DND-41 (cell line): ENCODE measurements around the gene ARRDC4.
"Not testable (repeated sequence)": the region's sequence is repeated elsewhere in the genome, so short reads cannot be mapped to it uniquely, and the experiment has no call there.

Source experiments
- ATAC-seq: fragments of 200-7000 bp; cut with Tn5 transposase; 3 replicates; pipeline ENCODE4 v1.9.1; 2021; ENCODE audit warnings: low read depth; ENCODE audit not compliant: insufficient read depth
- DNase-seq: peaks from one replicate; pipeline ENCODE4 v3.0.0-alpha.2; 2020
- H2AFZ ChIP-seq: 2 replicates; pipeline ENCODE4 v1.6.0; 2012; ENCODE audit warnings: low read depth, low read length
- H3K27ac ChIP-seq: 2 replicates; pipeline ENCODE4 v1.5.1; 2012; ENCODE audit warnings: low read length, inconsistent platforms
- H3K27me3 ChIP-seq: fragments of 200-600 bp; sonication (generic); 2 replicates; pipeline ENCODE4 v1.6.0; 2012; ENCODE audit warnings: low read length, mild to moderate bottlenecking, inconsistent platforms; ENCODE audit not compliant: insufficient read depth, poor library complexity
- H3K36me3 ChIP-seq: 2 replicates; pipeline ENCODE4 v1.5.1; 2012; ENCODE audit warnings: low read length, inconsistent platforms; ENCODE audit not compliant: insufficient read depth
- H3K4me1 ChIP-seq: 2 replicates; pipeline ENCODE4 v1.5.1; 2012; ENCODE audit warnings: mild to moderate bottlenecking, low read length; ENCODE audit not compliant: insufficient read depth
- H3K4me2 ChIP-seq: 2 replicates; pipeline ENCODE4 v1.6.0; 2012; ENCODE audit warnings: mild to moderate bottlenecking, moderate library complexity, low read length, inconsistent platforms; ENCODE audit not compliant: insufficient read depth
- H3K4me3 ChIP-seq, 2 experiments: fragments of 200-600 bp in 1 of 2; shearing (Covaris generic) in 1 of 2; 2 replicates each; pipeline ENCODE4 v1.5.1; 2012 to 2016; ENCODE audit warnings: inconsistent platforms in 2 of 2, low read length in 2 of 2, mild to moderate bottlenecking in 2 of 2, low read depth in 1 of 2, moderate library complexity in 1 of 2
- H3K79me2 ChIP-seq: 2 replicates; pipeline ENCODE4 v1.6.0; 2012; ENCODE audit warnings: low read length, inconsistent platforms; ENCODE audit not compliant: insufficient read depth
- H3K9ac ChIP-seq: 2 replicates; pipeline ENCODE4 v1.6.0; 2012; ENCODE audit warnings: low read depth, mild to moderate bottlenecking, inconsistent platforms, low read length, moderate library complexity
- H3K9me3 ChIP-seq: 2 replicates; pipeline ENCODE4 v1.5.1; 2012; ENCODE audit warnings: low read length, moderate library complexity, mild to moderate bottlenecking, inconsistent platforms; ENCODE audit not compliant: insufficient read depth, severe bottlenecking
- H4K20me1 ChIP-seq: 2 replicates; pipeline ENCODE4 v1.6.0; 2012; ENCODE audit warnings: low read length; ENCODE audit not compliant: insufficient read depth
- EZH2 ChIP-seq: IDR thresholded peaks from 3 replicates; pipeline ENCODE4 v1.6.1; 2012; ENCODE audit warnings: borderline replicate concordance, low read depth, mild to moderate bottlenecking, moderate library complexity, low read length, inconsistent platforms; ENCODE audit not compliant: severe bottlenecking
- TF ChIP-seq, protein P1 (sequence below): IDR thresholded peaks from 2 replicates; pipeline ENCODE4 v1.5.1; 2012; ENCODE audit warnings: borderline replicate concordance, low read length, moderate library complexity, mild to moderate bottlenecking; ENCODE audit not compliant: poor library complexity, severe bottlenecking; ENCODE audit errors: extremely low read depth

The ARRDC4 gene

DNA sequence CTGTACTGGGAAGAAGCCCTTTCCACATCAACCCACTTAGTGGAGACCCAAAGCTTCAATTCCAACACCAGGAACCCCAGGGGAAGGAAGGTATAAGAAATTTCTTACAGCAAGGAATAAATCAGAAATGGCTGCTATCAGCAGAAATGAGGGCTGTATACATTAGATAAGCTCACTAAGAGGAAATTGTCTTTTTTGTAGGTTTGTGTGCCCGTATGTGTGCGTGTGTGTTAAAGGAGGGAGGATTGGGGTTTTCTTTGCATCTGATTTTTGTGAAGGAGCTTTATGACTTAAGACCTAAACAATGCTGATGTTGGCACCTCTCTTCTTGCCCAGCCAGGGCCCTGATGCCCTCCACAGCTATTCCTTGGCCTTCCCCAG, 18.6 kb downstream of the ARRDC4 start:
- no peak for TF ChIP-seq EZH2
- TF ChIP-seq, protein P1, sequence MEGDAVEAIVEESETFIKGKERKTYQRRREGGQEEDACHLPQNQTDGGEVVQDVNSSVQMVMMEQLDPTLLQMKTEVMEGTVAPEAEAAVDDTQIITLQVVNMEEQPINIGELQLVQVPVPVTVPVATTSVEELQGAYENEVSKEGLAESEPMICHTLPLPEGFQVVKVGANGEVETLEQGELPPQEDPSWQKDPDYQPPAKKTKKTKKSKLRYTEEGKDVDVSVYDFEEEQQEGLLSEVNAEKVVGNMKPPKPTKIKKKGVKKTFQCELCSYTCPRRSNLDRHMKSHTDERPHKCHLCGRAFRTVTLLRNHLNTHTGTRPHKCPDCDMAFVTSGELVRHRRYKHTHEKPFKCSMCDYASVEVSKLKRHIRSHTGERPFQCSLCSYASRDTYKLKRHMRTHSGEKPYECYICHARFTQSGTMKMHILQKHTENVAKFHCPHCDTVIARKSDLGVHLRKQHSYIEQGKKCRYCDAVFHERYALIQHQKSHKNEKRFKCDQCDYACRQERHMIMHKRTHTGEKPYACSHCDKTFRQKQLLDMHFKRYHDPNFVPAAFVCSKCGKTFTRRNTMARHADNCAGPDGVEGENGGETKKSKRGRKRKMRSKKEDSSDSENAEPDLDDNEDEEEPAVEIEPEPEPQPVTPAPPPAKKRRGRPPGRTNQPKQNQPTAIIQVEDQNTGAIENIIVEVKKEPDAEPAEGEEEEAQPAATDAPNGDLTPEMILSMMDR, result no peak
- H3K4me3 ChIP-seq, result no peak overlapping the region
- H3K27me3 ChIP-seq, result no peaks in the 10 kb centered on the region
- peaks cover 20% of the 10 kb centered on the region for H3K4me1 ChIP-seq
- peaks cover 5% of the 10 kb centered on the region; the same call in 1 of the 2 replicates for H3K36me3 ChIP-seq
- no peaks in the 10 kb centered on the region for H4K20me1 ChIP-seq
- H3K9ac ChIP-seq, result no peak overlapping the region
- no peak overlapping the region for H2AFZ ChIP-seq
- H3K9me3 ChIP-seq, result no peaks in the 10 kb centered on the region
- no peak for ATAC-seq
- no peak for DNase-seq
- peak overlapping the region; percentile 21; the same call in 1 of the 2 replicates for H3K27ac ChIP-seq
- H3K4me2 ChIP-seq, result no peak overlapping the region
- no peaks in the 10 kb centered on the region for H3K79me2 ChIP-seq

DNA sequence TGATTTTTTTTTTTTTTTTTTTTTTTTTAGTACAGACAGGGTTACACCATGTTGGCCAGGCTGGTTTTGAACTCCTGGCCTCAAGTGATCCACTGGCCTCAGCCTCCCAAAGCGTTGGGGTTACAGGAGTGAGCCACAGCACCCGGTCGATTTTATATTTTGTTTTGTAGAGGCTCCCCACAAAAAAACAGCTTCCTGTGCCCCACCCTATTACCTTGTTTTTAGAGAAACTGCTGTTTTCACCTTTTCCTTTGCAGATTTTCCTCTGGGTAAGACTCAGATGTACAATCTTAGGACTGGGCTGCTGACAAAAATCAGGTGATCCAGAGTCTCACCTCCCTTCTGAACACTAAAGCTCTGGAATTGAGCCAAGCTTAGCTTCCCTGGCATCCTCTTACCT, 20.6 kb downstream of the ARRDC4 start:
- Histone ChIP-seq H3K79me2 (no peaks in the 10 kb centered on the region), H3K27ac (no peak overlapping the region), H4K20me1 (no peaks in the 10 kb centered on the region), H3K36me3 (no peaks in the 10 kb centered on the region), H2AFZ (no peak overlapping the region), H3K9me3 (peaks cover 3% of the 10 kb centered on the region), H3K27me3 (no peaks in the 10 kb centered on the region), H3K4me3 (no peak overlapping the region), H3K4me1 (peaks cover 24% of the 10 kb centered on the region), H3K4me2 (no peak overlapping the region), H3K9ac (no peak overlapping the region)
- no peak for DNase-seq
- no peak for TF ChIP-seq EZH2
- TF ChIP-seq, protein P1, result no peak
- ATAC-seq, result no peak

DNA sequence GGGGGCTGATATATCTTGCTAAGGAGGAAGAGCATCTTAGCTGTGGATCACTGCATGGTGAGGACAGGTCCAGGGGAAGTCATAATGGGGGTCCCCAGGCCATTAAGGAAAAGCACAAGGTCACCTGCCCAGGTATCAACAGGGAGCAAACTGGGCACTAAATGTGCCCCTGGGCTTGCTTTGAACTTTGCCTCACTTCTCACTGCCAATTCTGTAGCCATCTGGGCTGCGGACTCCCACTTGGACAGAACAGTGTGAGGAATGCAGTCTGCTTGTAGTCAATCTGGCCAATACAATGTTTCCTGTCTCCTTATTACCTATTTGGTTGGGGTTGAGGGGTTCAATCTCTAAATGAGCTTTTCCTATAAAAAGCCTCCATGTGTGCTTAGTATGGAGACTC, 21.3 kb downstream of the ARRDC4 start:
- H3K9ac ChIP-seq, result no peak overlapping the region
- peaks cover 10% of the 10 kb centered on the region for H3K9me3 ChIP-seq
- TF ChIP-seq EZH2, result no peak
- TF ChIP-seq, protein P1, result no peak
- H3K36me3 ChIP-seq, result peaks cover under 1% of the 10 kb centered on the region; the same call in 1 of the 2 replicates
- H2AFZ ChIP-seq, result no peak overlapping the region
- ATAC-seq (no peak), DNase-seq (no peak)
- H3K79me2 ChIP-seq, result no peaks in the 10 kb centered on the region
- H3K4me1 ChIP-seq, result peaks cover 24% of the 10 kb centered on the region
- H4K20me1 ChIP-seq, result no peaks in the 10 kb centered on the region
- no peak overlapping the region for H3K4me3 ChIP-seq
- H3K27ac ChIP-seq, result no peak overlapping the region
- H3K27me3 ChIP-seq, result no peaks in the 10 kb centered on the region
- H3K4me2 ChIP-seq, result no peak overlapping the region

DNA sequence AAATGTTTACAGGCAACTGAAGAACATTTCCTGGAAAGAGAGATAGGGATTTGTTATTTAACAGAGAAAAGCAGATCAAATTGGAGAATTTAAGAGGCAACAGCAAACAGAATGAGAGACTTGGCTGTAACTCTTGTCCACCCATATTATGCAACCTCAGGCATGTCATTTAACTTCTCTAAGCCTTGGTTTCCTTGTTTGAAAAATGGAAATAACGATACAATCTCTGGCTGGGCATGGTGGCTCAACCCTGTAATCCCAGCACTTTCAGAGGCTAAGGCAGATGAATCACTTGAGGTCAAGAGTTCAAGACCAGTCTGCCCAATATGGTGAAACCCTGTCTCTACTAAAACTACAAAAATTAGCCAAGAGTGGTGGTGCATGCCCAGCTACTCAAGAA, 23.7 kb downstream of the ARRDC4 start:
- H4K20me1 ChIP-seq, result no peaks in the 10 kb centered on the region
- DNase-seq, result no peak
- no peak for ATAC-seq

DNA sequence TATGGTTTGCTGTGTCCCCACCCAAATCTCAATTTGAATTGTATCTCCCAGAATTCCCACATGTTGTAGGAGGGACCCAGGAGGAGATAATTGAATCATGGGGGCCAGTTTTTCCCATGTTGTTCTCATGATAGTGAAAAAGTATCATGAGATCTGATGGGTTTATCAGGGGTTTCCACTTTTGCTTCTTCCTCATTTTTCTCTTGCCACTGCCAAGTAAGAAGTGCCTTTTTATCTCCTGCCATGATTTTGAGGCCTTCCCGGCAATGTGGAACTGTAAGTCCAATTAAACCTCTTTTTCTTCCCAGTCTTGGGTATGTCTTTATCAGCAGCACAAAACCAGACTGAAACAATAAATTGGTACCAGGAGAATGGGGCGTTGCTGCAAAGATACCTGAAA, 25.5 kb downstream of the ARRDC4 start:
- not testable (repeated sequence) for DNase-seq, H2AFZ ChIP-seq, H4K20me1 ChIP-seq, H3K9ac ChIP-seq, H3K27ac ChIP-seq, H3K4me2 ChIP-seq, H3K4me3 ChIP-seq, ATAC-seq, H3K36me3 ChIP-seq, H3K79me2 ChIP-seq, H3K27me3 ChIP-seq
- H3K4me1 ChIP-seq, result peaks cover 19% of the 10 kb centered on the region
- peaks cover 14% of the 10 kb centered on the region for H3K9me3 ChIP-seq

More for the DNA sequence above, 23.7 kb downstream of the ARRDC4 start:
- peaks cover 14% of the 10 kb centered on the region for H3K9me3 ChIP-seq
- no peaks in the 10 kb centered on the region for H3K27me3 ChIP-seq
- peaks cover 19% of the 10 kb centered on the region for H3K4me1 ChIP-seq
- H3K79me2 ChIP-seq, result no peaks in the 10 kb centered on the region
- TF ChIP-seq EZH2, result no peak
- TF ChIP-seq, protein P1, result no peak
- peaks cover 3% of the 10 kb centered on the region; the same call in 1 of the 2 replicates for H3K36me3 ChIP-seq
- peak overlapping the region; percentile 65; the same call in 1 of the 2 replicates for H2AFZ ChIP-seq
- H3K4me3 ChIP-seq, result no peak overlapping the region
- H3K27ac ChIP-seq, result peak overlapping the region; percentile 50
- no peak overlapping the region for H3K9ac ChIP-seq
- H3K4me2 ChIP-seq, result no peak overlapping the region
